GM23248 (cell line): Measurements from ENCODE around the gene KLHL36.

Experiments used
- EZH2 ChIP-seq: fragments of 200-600 bp; sonication (generic); IDR thresholded peaks from 2 replicates; pipeline ENCODE4 v1.6.1; 2018; ENCODE audit warnings: antibody characterized with exemption, mild to moderate bottlenecking; ENCODE audit not compliant: insufficient read depth, poor library complexity, severe bottlenecking
- EZH2phosphoT487 ChIP-seq: fragments of 200-600 bp; sonication (generic); IDR thresholded peaks from 2 replicates; pipeline ENCODE4 v1.6.1; 2018; ENCODE audit warnings: antibody characterized with exemption, moderate library complexity, mild to moderate bottlenecking, low read depth; ENCODE audit not compliant: insufficient read depth

GRCh38 chr16:84631153-84631466, 17.2 kb upstream of the KLHL36 start:
- TF ChIP-seq EZH2, result no peak
- TF ChIP-seq EZH2phosphoT487, result no peak
